PC-9 (cell line): ENCODE data around the gene KLK3.
"Not testable (repeated sequence)": the region's sequence is repeated elsewhere in the genome, so short reads cannot be mapped to it uniquely, and the experiment has no call there.

ENCODE experiments used
- CTCF ChIP-seq: fragments of 200-600 bp; sonication (generic); conservative IDR thresholded peaks from 2 replicates; pipeline ENCODE4 v1.6.1; 2017; ENCODE audit warnings: mixed run types, antibody characterized with exemption, mild to moderate bottlenecking, moderate library complexity
- EZH2 ChIP-seq: fragments of 200-600 bp; sonication (generic); IDR thresholded peaks from 2 replicates; pipeline ENCODE4 v1.8.0; 2017; ENCODE audit warnings: antibody characterized with exemption, low read depth

GRCh38 chr19:50896089-50896590 lies 41.4 kb downstream of the KLK3 start:
- TF ChIP-seq CTCF, EZH2: not testable (repeated sequence)
